Measurements from ENCODE around the gene MTX3. TPM values are rescaled to one million over a fixed set of nuclear protein-coding genes. Genes with fewer than 3 reads are reported as not detected.

MTX3 gene
- total RNA-seq, 1 donor from 2014 or later: 22.1 TPM

GRCh38 chr5:79961716-79962574 lies 29.1 kb downstream of the MTX3 start:
- H3K36me3 ChIP-seq (ENCODE audit: control insufficient read depth, insufficient read depth, low read length): no peaks in the 10 kb centered on the region
- DNase-seq (ENCODE audit: low read depth): peak; percentile 16
- no peak overlapping the region for H3K4me3 ChIP-seq (ENCODE audit: low read depth, low read length)
- FAIRE-seq: no peak
- H3K27me3 ChIP-seq (ENCODE audit: control insufficient read depth, insufficient read depth, low read length): no peaks in the 10 kb centered on the region
- TF ChIP-seq, protein P1, sequence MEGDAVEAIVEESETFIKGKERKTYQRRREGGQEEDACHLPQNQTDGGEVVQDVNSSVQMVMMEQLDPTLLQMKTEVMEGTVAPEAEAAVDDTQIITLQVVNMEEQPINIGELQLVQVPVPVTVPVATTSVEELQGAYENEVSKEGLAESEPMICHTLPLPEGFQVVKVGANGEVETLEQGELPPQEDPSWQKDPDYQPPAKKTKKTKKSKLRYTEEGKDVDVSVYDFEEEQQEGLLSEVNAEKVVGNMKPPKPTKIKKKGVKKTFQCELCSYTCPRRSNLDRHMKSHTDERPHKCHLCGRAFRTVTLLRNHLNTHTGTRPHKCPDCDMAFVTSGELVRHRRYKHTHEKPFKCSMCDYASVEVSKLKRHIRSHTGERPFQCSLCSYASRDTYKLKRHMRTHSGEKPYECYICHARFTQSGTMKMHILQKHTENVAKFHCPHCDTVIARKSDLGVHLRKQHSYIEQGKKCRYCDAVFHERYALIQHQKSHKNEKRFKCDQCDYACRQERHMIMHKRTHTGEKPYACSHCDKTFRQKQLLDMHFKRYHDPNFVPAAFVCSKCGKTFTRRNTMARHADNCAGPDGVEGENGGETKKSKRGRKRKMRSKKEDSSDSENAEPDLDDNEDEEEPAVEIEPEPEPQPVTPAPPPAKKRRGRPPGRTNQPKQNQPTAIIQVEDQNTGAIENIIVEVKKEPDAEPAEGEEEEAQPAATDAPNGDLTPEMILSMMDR (IDR thresholded peaks at IDR 0.05; ENCODE audit: insufficient read depth, low read length, severe bottlenecking): no peak

- Histone ChIP-seq H3K4me3 (ENCODE audit: low read depth, low read length) (no peak overlapping the region), H3K36me3 (ENCODE audit: control insufficient read depth, insufficient read depth, low read length) (no peaks in the 10 kb centered on the region), H3K27me3 (ENCODE audit: control insufficient read depth, insufficient read depth, low read length) (no peaks in the 10 kb centered on the region)
- DNase-seq (ENCODE audit: low read depth) (no peak), FAIRE-seq (no peak)
- TF ChIP-seq, protein P1 (IDR thresholded peaks at IDR 0.05; ENCODE audit: insufficient read depth, low read length, severe bottlenecking): no peak
Observed at GRCh38 chr5:79959407-79959806, 31.7 kb downstream of the MTX3 start.

- Histone ChIP-seq H3K27me3 (ENCODE audit: control insufficient read depth, insufficient read depth, low read length) (no peaks in the 10 kb centered on the region), H3K36me3 (ENCODE audit: control insufficient read depth, insufficient read depth, low read length) (no peaks in the 10 kb centered on the region), H3K4me3 (ENCODE audit: low read depth, low read length) (no peak overlapping the region)
- peak; percentile 97 for DNase-seq (ENCODE audit: low read depth)
- FAIRE-seq: peak; percentile 95
- TF ChIP-seq, protein P1 (IDR thresholded peaks at IDR 0.05; ENCODE audit: insufficient read depth, low read length, severe bottlenecking): no peak
Observed at GRCh38 chr5:79955941-79956670, 35.0 kb downstream of the MTX3 start.

- no peaks in the 10 kb centered on the region for H3K36me3 ChIP-seq (ENCODE audit: control insufficient read depth, insufficient read depth, low read length)
- DNase-seq (ENCODE audit: low read depth) (no peak), FAIRE-seq (peak; percentile 87)
- TF ChIP-seq, protein P1 (IDR thresholded peaks at IDR 0.05; ENCODE audit: insufficient read depth, low read length, severe bottlenecking): no peak
- H3K27me3 ChIP-seq (ENCODE audit: control insufficient read depth, insufficient read depth, low read length): no peaks in the 10 kb centered on the region
- H3K4me3 ChIP-seq (ENCODE audit: low read depth, low read length): no peak overlapping the region
Observed at GRCh38 chr5:79955356-79955895, 35.6 kb downstream of the MTX3 start.

DNA sequence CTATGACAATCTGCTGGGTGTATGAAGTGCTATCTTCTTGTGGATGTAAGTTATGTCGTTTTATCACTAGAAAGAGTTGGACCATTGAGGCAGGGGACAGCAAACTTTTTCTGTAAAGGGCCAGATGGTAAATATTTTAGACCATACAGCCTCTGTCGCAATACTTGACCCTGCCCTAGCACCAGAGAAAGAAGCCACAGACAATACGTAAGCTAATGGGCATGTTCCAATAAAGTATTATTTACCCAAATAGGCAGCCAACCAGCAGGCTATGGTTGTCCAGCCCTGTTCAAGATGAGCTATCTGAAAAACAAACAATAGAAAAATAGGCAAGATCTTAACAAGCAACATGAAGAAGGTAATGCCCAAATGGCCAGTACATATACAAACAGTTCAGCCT lies 36.4 kb downstream of the MTX3 start:
- Histone ChIP-seq H3K36me3 (ENCODE audit: control insufficient read depth, insufficient read depth, low read length) (no peaks in the 10 kb centered on the region), H3K27me3 (ENCODE audit: control insufficient read depth, insufficient read depth, low read length) (no peaks in the 10 kb centered on the region), H3K4me3 (ENCODE audit: low read depth, low read length) (no peak overlapping the region)
- DNase-seq (ENCODE audit: low read depth) (no peak), FAIRE-seq (no peak)
- TF ChIP-seq, protein P1 (IDR thresholded peaks at IDR 0.05; ENCODE audit: insufficient read depth, low read length, severe bottlenecking): no peak

All from bronchial epithelial cell (primary cell).